HUES6 (cell line): Measurements from ENCODE around the gene NSUN7.

Source experiments
- H3K27ac ChIP-seq: 2 replicates; pipeline ENCODE4 v1.7.0; 2013; ENCODE audit warnings: low read depth, mild to moderate bottlenecking, low read length, inconsistent platforms
- H3K27me3 ChIP-seq: 2 replicates; pipeline ENCODE4 v1.6.1; 2013; ENCODE audit warnings: low read length; ENCODE audit not compliant: control insufficient read depth, insufficient read depth
- H3K36me3 ChIP-seq: 2 replicates; pipeline ENCODE4 v1.6.1; 2013; ENCODE audit warnings: low read length; ENCODE audit not compliant: control insufficient read depth, insufficient read depth
- H3K4me1 ChIP-seq: 2 replicates; pipeline ENCODE4 v1.6.1; 2013; ENCODE audit warnings: low read length; ENCODE audit not compliant: control insufficient read depth, insufficient read depth
- H3K4me3 ChIP-seq: 2 replicates; pipeline ENCODE4 v1.5.1; 2013; ENCODE audit warnings: low read depth, low read length
- H3K9ac ChIP-seq: one replicate; pipeline ENCODE4 v1.6.1; 2013; ENCODE audit warnings: mild to moderate bottlenecking, low read length
- H3K9me3 ChIP-seq: 2 replicates; pipeline ENCODE4 v1.6.1; 2013; ENCODE audit warnings: low read depth, low read length; ENCODE audit not compliant: control insufficient read depth, insufficient read depth

NSUN7 gene

DNA sequence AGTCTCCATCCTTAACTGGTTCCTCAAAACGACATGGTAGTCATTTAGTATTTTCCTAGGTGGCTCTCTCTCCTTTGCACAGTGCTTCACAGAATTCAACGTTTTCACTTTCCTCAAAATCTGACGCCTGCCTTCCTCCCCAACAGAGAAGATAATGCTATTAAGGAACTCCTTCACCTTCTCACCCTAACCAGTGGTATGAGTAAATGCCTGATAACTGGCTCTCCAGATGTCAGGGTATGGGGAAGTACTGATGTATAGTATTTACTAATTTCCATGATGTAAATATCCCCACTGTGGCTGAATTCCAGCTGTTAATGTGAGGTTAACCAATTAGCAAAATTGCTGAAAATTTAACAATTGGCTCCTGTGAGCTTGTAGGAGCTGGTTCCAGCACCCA, 28.8 kb upstream of the NSUN7 start:
- Histone ChIP-seq H3K27me3 (no peaks in the 10 kb centered on the region), H3K36me3 (no peaks in the 10 kb centered on the region), H3K9me3 (no peaks in the 10 kb centered on the region), H3K4me1 (peaks cover 19% of the 10 kb centered on the region), H3K27ac (no peak overlapping the region), H3K9ac (no peak overlapping the region), H3K4me3 (no peak overlapping the region)

DNA sequence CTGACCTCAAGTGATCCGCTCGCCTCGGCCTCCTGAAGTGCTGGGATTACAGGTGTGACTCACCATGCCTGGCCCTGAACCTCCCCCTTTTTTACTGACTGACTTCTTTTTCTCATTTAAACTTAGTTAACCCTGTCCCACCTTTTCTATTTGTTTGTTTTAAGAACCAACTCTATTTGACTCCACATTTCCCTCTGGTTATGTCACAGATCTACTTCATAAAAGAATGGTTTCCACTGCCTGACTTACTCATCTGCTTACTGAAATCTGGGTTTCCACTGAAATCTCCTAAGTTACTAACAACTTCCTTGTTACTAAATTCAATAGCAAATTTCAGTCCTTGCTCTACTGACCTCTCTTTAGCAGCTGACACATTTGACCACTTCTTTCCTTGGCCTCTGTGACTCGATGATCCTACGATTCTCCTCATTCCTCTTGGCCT, 28.0 kb upstream of the NSUN7 start:
- Histone ChIP-seq H3K36me3 (no peaks in the 10 kb centered on the region), H3K4me3 (no peak overlapping the region), H3K9ac (no peak overlapping the region), H3K27me3 (no peaks in the 10 kb centered on the region), H3K9me3 (no peaks in the 10 kb centered on the region), H3K4me1 (peaks cover 19% of the 10 kb centered on the region), H3K27ac (no peak overlapping the region)

- Histone ChIP-seq H3K4me3 (no peak overlapping the region), H3K4me1 (peaks cover 19% of the 10 kb centered on the region), H3K9me3 (no peaks in the 10 kb centered on the region), H3K36me3 (no peaks in the 10 kb centered on the region), H3K27me3 (no peaks in the 10 kb centered on the region), H3K9ac (no peak overlapping the region), H3K27ac (no peak overlapping the region)
Observed at GRCh38 chr4:40722576-40723161, 27.1 kb upstream of the NSUN7 start.

DNA sequence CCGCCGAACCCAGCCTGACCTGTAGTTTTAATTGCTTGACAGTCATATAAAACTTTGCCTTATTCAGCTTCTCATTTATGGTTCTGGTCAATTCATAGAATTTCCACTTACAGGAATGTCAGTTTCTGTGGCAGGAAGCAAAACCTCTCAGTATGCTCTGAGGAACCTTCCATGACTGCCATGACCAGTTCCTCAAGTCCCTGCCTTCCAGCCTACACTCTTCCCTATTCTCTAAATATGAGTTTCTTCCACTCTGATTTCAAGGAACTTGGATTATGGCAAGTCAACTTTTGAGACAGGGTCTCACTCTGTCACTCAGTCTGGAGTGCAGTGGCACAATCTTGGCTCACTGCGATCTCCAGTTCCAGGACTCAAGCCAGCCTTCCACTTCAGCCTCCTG, 26.0 kb upstream of the NSUN7 start:
- H3K36me3 ChIP-seq = no peaks in the 10 kb centered on the region
- H3K4me3 ChIP-seq = no peak overlapping the region
- no peaks in the 10 kb centered on the region for H3K9me3 ChIP-seq
- no peaks in the 10 kb centered on the region for H3K27me3 ChIP-seq
- H3K4me1 ChIP-seq = peaks cover 14% of the 10 kb centered on the region
- H3K9ac ChIP-seq = no peak overlapping the region
- H3K27ac ChIP-seq = no peak overlapping the region

DNA sequence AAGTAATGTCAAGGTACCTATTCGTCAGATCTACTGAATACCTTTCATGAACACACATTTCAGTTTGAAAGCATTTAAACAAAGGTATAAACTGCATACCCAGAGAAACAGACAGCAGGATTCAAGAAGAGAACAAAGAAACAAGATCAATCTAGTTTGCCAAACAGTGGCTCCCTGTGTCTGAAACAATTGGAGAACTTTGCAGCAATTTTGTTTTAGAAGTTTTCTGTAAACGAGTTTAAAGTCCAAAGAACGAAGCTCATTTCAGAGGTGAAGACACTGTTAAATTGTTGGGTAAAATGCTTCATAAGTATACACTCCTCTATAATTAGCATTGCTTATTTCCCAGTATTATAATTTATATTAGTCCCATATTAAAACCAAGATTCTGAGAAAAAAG, 21.4 kb upstream of the NSUN7 start:
- no peak overlapping the region for H3K27ac ChIP-seq
- H3K36me3 ChIP-seq = no peaks in the 10 kb centered on the region
- H3K9me3 ChIP-seq = no peaks in the 10 kb centered on the region
- H3K4me3 ChIP-seq = no peak overlapping the region
- H3K9ac ChIP-seq = no peak overlapping the region
- H3K4me1 ChIP-seq = no peaks in the 10 kb centered on the region
- no peaks in the 10 kb centered on the region for H3K27me3 ChIP-seq

GRCh38 chr4:40729555-40729954, 20.2 kb upstream of the NSUN7 start:
- H3K4me3 ChIP-seq = no peak overlapping the region
- no peaks in the 10 kb centered on the region for H3K9me3 ChIP-seq
- H3K36me3 ChIP-seq = no peaks in the 10 kb centered on the region
- no peaks in the 10 kb centered on the region for H3K4me1 ChIP-seq
- H3K27me3 ChIP-seq = no peaks in the 10 kb centered on the region
- H3K27ac ChIP-seq = no peak overlapping the region
- no peak overlapping the region for H3K9ac ChIP-seq

GRCh38 chr4:40730091-40730679, 19.6 kb upstream of the NSUN7 start:
- Histone ChIP-seq H3K9me3 (no peaks in the 10 kb centered on the region), H3K36me3 (no peaks in the 10 kb centered on the region), H3K4me1 (no peaks in the 10 kb centered on the region), H3K4me3 (no peak overlapping the region), H3K9ac (no peak overlapping the region), H3K27ac (no peak overlapping the region), H3K27me3 (no peaks in the 10 kb centered on the region)

- H3K27ac ChIP-seq = no peak overlapping the region
- H3K9ac ChIP-seq = no peak overlapping the region
- H3K36me3 ChIP-seq = no peaks in the 10 kb centered on the region
- no peaks in the 10 kb centered on the region for H3K4me1 ChIP-seq
- no peak overlapping the region for H3K4me3 ChIP-seq
- no peaks in the 10 kb centered on the region for H3K9me3 ChIP-seq
- no peaks in the 10 kb centered on the region for H3K27me3 ChIP-seq
Observed at GRCh38 chr4:40731361-40731760, 18.4 kb upstream of the NSUN7 start.

DNA sequence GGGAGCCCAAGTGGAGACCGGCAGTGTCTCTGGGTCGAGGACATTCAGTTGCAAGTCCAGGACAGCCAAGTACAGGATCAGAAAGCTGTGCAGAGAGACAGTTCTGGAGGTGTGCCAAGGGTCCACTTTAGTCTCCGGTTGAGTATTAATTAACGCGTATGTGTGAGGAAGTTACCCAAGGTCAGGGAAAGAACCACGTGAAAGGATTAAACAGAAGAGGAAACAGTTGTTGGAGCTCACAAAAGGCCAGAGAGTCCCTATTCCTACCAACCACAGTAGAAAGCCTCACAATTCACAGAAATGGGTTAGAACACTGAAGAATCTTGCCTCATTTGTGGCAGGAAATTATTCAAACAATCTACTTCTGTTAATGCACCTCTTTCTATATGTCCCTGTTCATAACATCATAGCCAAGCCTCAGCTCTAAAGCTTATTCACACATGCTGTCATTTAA, 17.9 kb upstream of the NSUN7 start:
- Histone ChIP-seq H3K4me3 (no peak overlapping the region), H3K9ac (no peak overlapping the region), H3K36me3 (no peaks in the 10 kb centered on the region), H3K27me3 (no peaks in the 10 kb centered on the region), H3K9me3 (no peaks in the 10 kb centered on the region), H3K4me1 (no peaks in the 10 kb centered on the region), H3K27ac (no peak overlapping the region)

DNA sequence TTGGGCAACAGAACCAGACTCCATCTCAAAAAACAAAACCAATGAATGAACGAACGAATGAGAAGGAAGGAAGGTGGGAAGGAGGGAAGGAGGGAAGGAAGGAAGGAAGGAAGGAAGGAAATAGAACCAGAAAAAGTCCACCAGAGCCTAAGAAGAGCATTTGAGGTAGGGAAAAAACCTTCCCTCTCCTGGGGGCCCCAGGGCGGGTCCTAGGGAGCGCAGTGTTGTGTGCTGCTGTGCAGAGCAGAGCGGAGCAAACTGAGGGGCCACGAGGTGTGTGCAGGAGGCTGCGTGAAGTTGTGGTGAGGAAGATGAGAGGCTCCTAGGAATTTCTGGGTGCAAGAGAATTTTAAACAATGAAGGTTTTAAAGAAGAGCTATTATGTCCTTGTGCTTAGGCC, 16.0 kb upstream of the NSUN7 start:
- Histone ChIP-seq H3K9me3 (no peaks in the 10 kb centered on the region), H3K9ac (no peak overlapping the region), H3K4me3 (no peak overlapping the region), H3K36me3 (no peaks in the 10 kb centered on the region), H3K4me1 (no peaks in the 10 kb centered on the region), H3K27ac (no peak overlapping the region), H3K27me3 (no peaks in the 10 kb centered on the region)

- no peaks in the 10 kb centered on the region for H3K4me1 ChIP-seq
- no peaks in the 10 kb centered on the region for H3K9me3 ChIP-seq
- no peaks in the 10 kb centered on the region for H3K36me3 ChIP-seq
- H3K4me3 ChIP-seq = no peak overlapping the region
- no peaks in the 10 kb centered on the region for H3K27me3 ChIP-seq
- no peak overlapping the region for H3K27ac ChIP-seq
- no peak overlapping the region for H3K9ac ChIP-seq
Observed at GRCh38 chr4:40734497-40734896, 15.3 kb upstream of the NSUN7 start.
